Esophagus squamous epithelium (tissue), 4 donors: Measurements from ENCODE around the gene GIT1.

Source experiments
- CTCF ChIP-seq, 6 experiments: fragments of 450-650 bp in 4 of 6; fragments of 200-600 bp in 2 of 6; sonication (generic) in 2 of 6; IDR thresholded peaks; one replicate each; pipeline ENCODE4 v1.5.1; 2016 to 2019; ENCODE audit warnings: antibody characterized with exemption in 6 of 6, mild to moderate bottlenecking in 4 of 6, moderate library complexity in 4 of 6
- POLR2A ChIP-seq, 4 donors: fragments of 450-650 bp; IDR thresholded peaks; one replicate each; pipeline ENCODE4 v1.6.1; 2017; ENCODE audit warnings: antibody characterized with exemption in 4 of 4, mild to moderate bottlenecking in 4 of 4, moderate library complexity in 3 of 4

- no peak for TF ChIP-seq CTCF (IDR thresholded peaks at IDR 0.05)
- TF ChIP-seq POLR2A (IDR thresholded peaks at IDR 0.05) = no peak
Observed at GRCh38 chr17:29592850-29593551, 3.6 kb upstream of the GIT1 start, which contains the start of gene ANKRD13B.
